Hepatocyte (in vitro differentiated cells): Measurements from ENCODE around the gene NDST1. TPM values are rescaled to one million over a fixed set of nuclear protein-coding genes. Genes with fewer than 3 reads are reported as not detected.
A peak's percentile ranks its signal among the peaks of the same experiment; 100 is the strongest.

Experiments used
- DNase-seq: peaks from one replicate; pipeline ENCODE4 v3.0.0-alpha.2; 2016; ENCODE audit warnings: low spot score
- H2AFZ ChIP-seq: fragments of 200-600 bp; sonication (generic); 2 replicates; pipeline ENCODE4 v1.6.0; 2016; ENCODE audit warnings: antibody characterized with exemption, mild to moderate bottlenecking
- H3K27ac ChIP-seq: fragments of 200-600 bp; sonication (generic); 2 replicates; pipeline ENCODE4 v1.5.1; 2016; ENCODE audit warnings: mild to moderate bottlenecking
- H3K27me3 ChIP-seq: fragments of 200-600 bp; sonication (generic); 2 replicates; pipeline ENCODE4 v1.6.1; 2016
- H3K36me3 ChIP-seq: fragments of 200-600 bp; sonication (generic); replicated peaks from 2 replicates; pipeline ENCODE4 v1.5.1; 2016; ENCODE audit warnings: low read depth; ENCODE audit not compliant: insufficient read depth
- H3K4me1 ChIP-seq: fragments of 200-600 bp; sonication (generic); 2 replicates; pipeline ENCODE4 v1.5.1; 2016; ENCODE audit warnings: mild to moderate bottlenecking, moderate library complexity; ENCODE audit not compliant: insufficient read depth
- H3K4me2 ChIP-seq: fragments of 200-600 bp; sonication (generic); 2 replicates; pipeline ENCODE4 v1.6.0; 2016
- H3K4me3 ChIP-seq: fragments of 200-600 bp; sonication (generic); 2 replicates; pipeline ENCODE4 v1.5.1; 2016; ENCODE audit warnings: mild to moderate bottlenecking
- H3K79me2 ChIP-seq: fragments of 200-600 bp; sonication (generic); 2 replicates; pipeline ENCODE4 v1.6.0; 2017; ENCODE audit warnings: mild to moderate bottlenecking
- H3K9me2 ChIP-seq: fragments of 200-600 bp; sonication (generic); replicated peaks from 2 replicates; pipeline ENCODE4 v1.6.0; 2017; ENCODE audit warnings: mild to moderate bottlenecking; ENCODE audit not compliant: insufficient read depth
- H3K9me3 ChIP-seq: fragments of 200-600 bp; sonication (generic); 2 replicates; pipeline ENCODE4 v1.5.1; 2016; ENCODE audit warnings: low read depth, mild to moderate bottlenecking
- H4K20me1 ChIP-seq: fragments of 200-600 bp; sonication (generic); 2 replicates; pipeline ENCODE4 v1.6.0; 2016; ENCODE audit warnings: mild to moderate bottlenecking; ENCODE audit not compliant: insufficient read depth, poor library complexity, severe bottlenecking
- EZH2 ChIP-seq: fragments of 200-600 bp; sonication (generic); IDR thresholded peaks from 2 replicates; pipeline ENCODE4 v1.6.1; 2016; ENCODE audit warnings: antibody characterized with exemption, mild to moderate bottlenecking, borderline replicate concordance
- EZH2phosphoT487 ChIP-seq: fragments of 200-600 bp; sonication (generic); IDR thresholded peaks from one replicate; pipeline ENCODE4 v1.6.1; 2018; ENCODE audit warnings: antibody characterized with exemption, mild to moderate bottlenecking, low read depth, moderate library complexity; ENCODE audit not compliant: unreplicated experiment, severe bottlenecking
- WGBS: methylation state at CpG from one replicate; pipeline ENCODE4 v1.1.6; 2016; ENCODE audit warnings: low lambda C conversion rate; ENCODE audit errors: missing lambda C conversion rate; 5-methylcytosine and 5-hydroxymethylcytosine counted together
- polyA plus RNA-seq: library from polyadenylated mRNA; unstranded; fragments of >200 nt; fragmentation: Nextera tagmentation; extraction: Ambion mirVana; gene quantifications from 2 replicates; pipeline ENCODE4 v1.2.1, GENCODE V29; 2016
- total RNA-seq: library from RNA; depleted of rRNA; stranded (reverse); fragments of >200 nt; gene quantifications from 2 replicates; pipeline ENCODE4 v1.2.3, GENCODE V29; 2014
- TF ChIP-seq, protein P1 (sequence below): fragments of 200-600 bp; sonication (generic); IDR thresholded peaks from 2 replicates; pipeline ENCODE4 v1.5.1; 2016; ENCODE audit warnings: antibody characterized with exemption, mild to moderate bottlenecking; ENCODE audit not compliant: poor library complexity

Gene NDST1
- 66.7 and 85.1 TPM in 2 replicates for total RNA-seq
- polyA plus RNA-seq, result 30.2 and 42.5 TPM in 2 replicates

DNA sequence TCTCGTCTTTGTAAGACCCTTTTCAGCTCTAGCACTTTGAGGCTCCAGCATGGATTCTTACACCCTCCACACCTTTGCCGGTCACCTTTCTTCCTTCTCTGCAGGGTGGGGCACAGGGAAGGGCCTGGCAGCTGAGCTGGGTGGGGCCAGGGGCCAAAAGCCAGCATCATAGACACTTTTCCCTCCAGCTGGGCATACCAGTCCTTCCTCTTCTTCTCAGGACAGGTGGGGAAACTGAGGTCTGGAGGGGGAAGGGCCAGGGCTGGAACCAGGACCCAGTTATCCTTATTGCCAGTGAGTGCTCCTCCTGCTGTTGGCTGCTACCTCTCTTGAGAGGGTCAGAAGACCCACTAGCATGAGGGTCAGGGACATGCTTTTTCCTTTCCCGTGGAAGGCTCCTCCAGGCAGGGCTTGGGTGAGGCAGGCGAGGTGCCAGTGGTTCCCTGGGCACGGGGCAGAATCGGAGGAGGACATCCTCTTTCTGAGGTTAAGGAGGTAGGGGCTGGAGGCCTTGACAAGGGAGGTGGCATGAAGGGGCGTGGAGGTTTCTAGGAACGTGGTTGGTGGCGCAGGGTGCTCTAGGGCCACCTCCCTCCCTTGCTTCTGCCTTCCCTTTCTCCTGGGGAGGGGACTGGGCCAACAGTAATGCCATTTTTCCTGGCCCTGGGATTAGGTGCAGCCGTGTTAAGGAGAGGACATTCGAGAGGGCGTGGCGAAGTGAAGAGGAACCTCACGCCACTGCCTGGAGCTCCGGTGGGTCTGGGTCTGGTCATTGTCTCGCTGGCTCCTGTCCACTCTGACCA is at the start of gene NDST1:
NDST1 (plus strand) TSS at position 658 of the 803 bp plus-strand sequence. CDS start 13,124 bp downstream, outside the sequence.
- H3K27me3 ChIP-seq, result no peaks in the 10 kb centered on the region
- no peaks in the 10 kb centered on the region for H3K36me3 ChIP-seq
- peaks cover 91% of the 10 kb centered on the region for H3K79me2 ChIP-seq
- H3K9me3 ChIP-seq, result no peaks in the 10 kb centered on the region
- no peak for DNase-seq
- TF ChIP-seq EZH2phosphoT487 (no peak), EZH2 (no peak)
- TF ChIP-seq, protein P1, sequence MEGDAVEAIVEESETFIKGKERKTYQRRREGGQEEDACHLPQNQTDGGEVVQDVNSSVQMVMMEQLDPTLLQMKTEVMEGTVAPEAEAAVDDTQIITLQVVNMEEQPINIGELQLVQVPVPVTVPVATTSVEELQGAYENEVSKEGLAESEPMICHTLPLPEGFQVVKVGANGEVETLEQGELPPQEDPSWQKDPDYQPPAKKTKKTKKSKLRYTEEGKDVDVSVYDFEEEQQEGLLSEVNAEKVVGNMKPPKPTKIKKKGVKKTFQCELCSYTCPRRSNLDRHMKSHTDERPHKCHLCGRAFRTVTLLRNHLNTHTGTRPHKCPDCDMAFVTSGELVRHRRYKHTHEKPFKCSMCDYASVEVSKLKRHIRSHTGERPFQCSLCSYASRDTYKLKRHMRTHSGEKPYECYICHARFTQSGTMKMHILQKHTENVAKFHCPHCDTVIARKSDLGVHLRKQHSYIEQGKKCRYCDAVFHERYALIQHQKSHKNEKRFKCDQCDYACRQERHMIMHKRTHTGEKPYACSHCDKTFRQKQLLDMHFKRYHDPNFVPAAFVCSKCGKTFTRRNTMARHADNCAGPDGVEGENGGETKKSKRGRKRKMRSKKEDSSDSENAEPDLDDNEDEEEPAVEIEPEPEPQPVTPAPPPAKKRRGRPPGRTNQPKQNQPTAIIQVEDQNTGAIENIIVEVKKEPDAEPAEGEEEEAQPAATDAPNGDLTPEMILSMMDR, result no peak
- peak within 1 kb of the TSS; percentile 41 for H3K4me2 ChIP-seq
- no peak within 1 kb of the TSS for H2AFZ ChIP-seq
- H3K9me2 ChIP-seq, result no peaks in the 10 kb centered on the region
- H3K4me1 ChIP-seq, result peaks cover 76% of the 10 kb centered on the region
- H3K4me3 ChIP-seq, result no peak within 1 kb of the TSS
- H4K20me1 ChIP-seq, result peaks cover 73% of the 10 kb centered on the region
- peak within 1 kb of the TSS; percentile 96 for H3K27ac ChIP-seq
- 84% methylated on average over 16 of the region's 16 CpGs for WGBS

DNA sequence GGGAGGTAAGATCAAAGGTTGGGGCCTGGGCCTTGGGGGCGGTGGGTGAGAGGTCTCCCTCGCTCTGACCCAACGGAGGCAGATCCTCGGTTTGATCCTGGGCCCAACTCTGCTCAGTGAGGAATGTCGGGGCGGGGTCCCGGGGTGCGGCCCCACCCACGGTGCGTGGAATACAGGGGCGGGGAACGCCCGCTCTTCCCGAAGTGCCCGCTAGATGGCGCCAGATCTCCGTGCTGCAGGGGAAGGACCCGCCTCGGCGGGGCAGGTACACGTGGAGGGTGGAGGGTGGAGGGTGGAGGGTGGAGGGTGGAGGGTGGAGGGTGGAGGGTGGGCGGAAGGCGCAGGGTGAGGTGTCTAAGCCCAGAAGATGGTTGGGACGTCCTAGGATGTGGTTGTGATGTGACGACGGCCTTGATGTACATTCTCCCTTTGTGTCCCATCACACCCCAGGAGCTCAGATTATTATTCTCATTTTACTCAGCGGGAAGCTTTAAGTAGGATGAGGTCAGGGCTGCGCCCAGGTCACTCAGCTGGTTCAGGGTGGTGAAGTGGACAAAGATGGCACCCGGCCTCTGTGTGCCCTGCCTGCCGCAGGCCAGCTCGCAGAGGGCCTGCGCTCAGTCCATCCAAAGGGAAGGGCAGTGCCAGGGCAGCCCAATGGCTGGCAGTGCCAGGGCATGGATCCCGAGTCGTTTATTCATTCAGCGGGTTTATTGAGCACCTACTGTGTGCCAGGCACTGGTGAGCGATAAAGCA is 49.0 kb upstream of the NDST1 start:
- no peaks in the 10 kb centered on the region for H3K9me2 ChIP-seq
- H3K36me3 ChIP-seq, result no peaks in the 10 kb centered on the region
- WGBS, result 27% methylated on average over 27 of the region's 36 CpGs
- peak overlapping the region; percentile 85 for H3K4me2 ChIP-seq
- no peaks in the 10 kb centered on the region for H3K79me2 ChIP-seq
- no peaks in the 10 kb centered on the region for H3K9me3 ChIP-seq
- no peaks in the 10 kb centered on the region for H4K20me1 ChIP-seq
- no peak overlapping the region for H3K4me3 ChIP-seq
- TF ChIP-seq EZH2phosphoT487, result no peak
- no peak for TF ChIP-seq EZH2
- TF ChIP-seq, protein P1, result peak; percentile 94
- peak; percentile 86 for DNase-seq
- H2AFZ ChIP-seq, result no peak overlapping the region
- no peaks in the 10 kb centered on the region for H3K27me3 ChIP-seq
- H3K4me1 ChIP-seq, result no peaks in the 10 kb centered on the region
- no peak overlapping the region for H3K27ac ChIP-seq

DNA sequence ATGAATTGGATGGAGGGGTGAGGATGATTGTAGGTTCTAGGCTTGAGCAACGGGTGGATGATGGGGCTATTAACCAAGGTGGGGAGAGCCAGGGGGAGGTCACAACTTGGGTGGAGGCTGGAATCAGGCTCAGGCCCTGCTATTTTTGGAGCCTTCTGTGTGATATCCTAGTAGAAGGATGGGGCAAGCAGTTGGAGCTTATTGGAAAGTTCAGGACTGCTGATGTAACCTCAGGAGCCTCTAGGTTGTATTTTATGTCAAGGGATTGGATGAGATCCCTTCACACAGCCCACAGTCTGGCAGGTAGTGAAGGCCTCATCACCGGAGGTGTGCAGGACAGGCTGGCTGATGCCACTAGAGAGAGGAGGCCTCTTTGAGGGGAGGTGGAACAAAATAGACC is 47.1 kb upstream of the NDST1 start:
- Histone ChIP-seq H4K20me1 (no peaks in the 10 kb centered on the region), H3K4me2 (no peak overlapping the region), H3K27me3 (no peaks in the 10 kb centered on the region), H3K9me3 (no peaks in the 10 kb centered on the region), H3K79me2 (no peaks in the 10 kb centered on the region), H3K36me3 (no peaks in the 10 kb centered on the region), H3K4me1 (peaks cover 2% of the 10 kb centered on the region), H2AFZ (no peak overlapping the region), H3K4me3 (no peak overlapping the region), H3K27ac (no peak overlapping the region), H3K9me2 (no peaks in the 10 kb centered on the region)
- WGBS, result 50% methylated on average over 2 of the region's 2 CpGs
- no peak for TF ChIP-seq EZH2
- TF ChIP-seq, protein P1, result no peak
- no peak for TF ChIP-seq EZH2phosphoT487
- DNase-seq, result no peak
